Measurements from ENCODE around the gene SERINC3. TPM values are rescaled to one million over a fixed set of nuclear protein-coding genes. Genes with fewer than 3 reads are reported as not detected.

The SERINC3 gene
- total and polyA plus RNA-seq, 2 donors (not counting 3 experiments of a cell fraction or from before 2014, with no cell fraction given): 83.7 to 177 TPM

- intact Hi-C loops (cut with micrococcal nuclease) (no loop called here), dilution Hi-C loops (cut with MboI; ENCODE audit: extremely low pct_ligation_motif_present, low sequenced_read_pairs) (no loop called here)
- Histone ChIP-seq H3K9me1 (replicated peaks; ENCODE audit: control insufficient read depth, extremely low read depth, insufficient read depth, low read length) (no peaks in the 10 kb centered on the region), H3K4me2 (ENCODE audit: insufficient read depth, low read length) (no peak overlapping the region), H2AFZ (ENCODE audit: low read depth, low read length) (no peak overlapping the region), H3K27me3 (ENCODE audit: control insufficient read depth in 2 of 2, insufficient read depth in 2 of 2, low read length in 2 of 2) (peaks cover 2 to 6% of the 10 kb centered on the region in 2 experiments), H4K20me1 (replicated peaks; ENCODE audit: control insufficient read depth, extremely low read depth, insufficient read depth, low read length) (no peaks in the 10 kb centered on the region), H3K9ac (replicated peaks; ENCODE audit: extremely low read depth, insufficient read depth, low read length) (no peak overlapping the region), H3K4me1 (ENCODE audit: control insufficient read depth, extremely low read depth, insufficient read depth, low read length) (no peaks in the 10 kb centered on the region), H3K36me3 (ENCODE audit: control insufficient read depth in 2 of 2, extremely low read depth in 1 of 2, insufficient read depth in 2 of 2, low read length in 2 of 2) (no peaks in the 10 kb centered on the region), H3K27ac (ENCODE audit: insufficient read depth, low read depth, low read length) (no peak overlapping the region), H3K9me3 (replicated peaks; ENCODE audit: control insufficient read depth, insufficient read depth, low read length) (no peaks in the 10 kb centered on the region), H3K4me3 (replicated peaks in 1 of 3; ENCODE audit: insufficient read depth in 1 of 3, low read depth in 1 of 3, low read length in 3 of 3) (no peak overlapping the region), H3K79me2 (ENCODE audit: control insufficient read depth, insufficient read depth, low read length) (no peaks in the 10 kb centered on the region)
- BruUV-seq (replicated peaks): no TSS peak
- CTCF ChIA-PET: no interaction called here
- DNase-seq (ENCODE audit: low read depth, low spot score) (no peak), FAIRE-seq (no peak)
- no peak for TF ChIP-seq POLR2AphosphoS5 (IDR thresholded peaks at IDR 0.05; ENCODE audit: insufficient read depth, low read depth, low read length)
- no peak for TF ChIP-seq MAX (IDR thresholded peaks at IDR 0.05; ENCODE audit: insufficient read depth, insufficient read length)
- no peak for TF ChIP-seq GATA2 (IDR thresholded peaks at IDR 0.05; ENCODE audit: insufficient read depth, insufficient read length, low read depth, low read length)
- no peak for TF ChIP-seq FOS (IDR thresholded peaks at IDR 0.05; ENCODE audit: borderline replicate concordance, insufficient read depth, low read length)
- no peak for TF ChIP-seq EZH2 (IDR thresholded peaks at IDR 0.05; ENCODE audit: borderline replicate concordance, low read depth, low read length, severe bottlenecking)
- TF ChIP-seq CTCF (IDR thresholded peaks at IDR 0.05; ENCODE audit: extremely low read depth in 1 of 2, insufficient read depth in 1 of 2, low read depth in 1 of 2, low read length in 2 of 2): no peak
- TF ChIP-seq MYC (IDR thresholded peaks at IDR 0.05; ENCODE audit: low read depth, low read length): no peak
- TF ChIP-seq POLR2A (IDR thresholded peaks at IDR 0.05; ENCODE audit: low read depth, low read length): no peak
- TF ChIP-seq JUN (IDR thresholded peaks at IDR 0.05; ENCODE audit: borderline replicate concordance, insufficient read depth, insufficient read length, low read depth): no peak
- POLR2A ChIA-PET: no interaction called here
Measured at GRCh38 chr20:44450903-44451450, 70.9 kb downstream of the SERINC3 start.

Measured in endothelial cell of umbilical vein (primary cell).